ENCODE measurements around the gene NOD2.

The NOD2 gene

GRCh38 chr16:50681021-50681885, 12.2 kb upstream of the NOD2 start, which contains the start of gene SNX20:
SNX20 (minus strand) TSS chr16:50681312; CDS start chr16:50677526, 3,786 bp downstream.
- TF ChIP-seq, protein P1, sequence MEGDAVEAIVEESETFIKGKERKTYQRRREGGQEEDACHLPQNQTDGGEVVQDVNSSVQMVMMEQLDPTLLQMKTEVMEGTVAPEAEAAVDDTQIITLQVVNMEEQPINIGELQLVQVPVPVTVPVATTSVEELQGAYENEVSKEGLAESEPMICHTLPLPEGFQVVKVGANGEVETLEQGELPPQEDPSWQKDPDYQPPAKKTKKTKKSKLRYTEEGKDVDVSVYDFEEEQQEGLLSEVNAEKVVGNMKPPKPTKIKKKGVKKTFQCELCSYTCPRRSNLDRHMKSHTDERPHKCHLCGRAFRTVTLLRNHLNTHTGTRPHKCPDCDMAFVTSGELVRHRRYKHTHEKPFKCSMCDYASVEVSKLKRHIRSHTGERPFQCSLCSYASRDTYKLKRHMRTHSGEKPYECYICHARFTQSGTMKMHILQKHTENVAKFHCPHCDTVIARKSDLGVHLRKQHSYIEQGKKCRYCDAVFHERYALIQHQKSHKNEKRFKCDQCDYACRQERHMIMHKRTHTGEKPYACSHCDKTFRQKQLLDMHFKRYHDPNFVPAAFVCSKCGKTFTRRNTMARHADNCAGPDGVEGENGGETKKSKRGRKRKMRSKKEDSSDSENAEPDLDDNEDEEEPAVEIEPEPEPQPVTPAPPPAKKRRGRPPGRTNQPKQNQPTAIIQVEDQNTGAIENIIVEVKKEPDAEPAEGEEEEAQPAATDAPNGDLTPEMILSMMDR (IDR thresholded peaks at IDR 0.05; ENCODE audit: borderline replicate concordance, control extremely low read depth, extremely low read depth, insufficient read depth, missing control alignments) = no peak
- in situ Hi-C loops (cut with MboI; ENCODE audit: low sequenced_read_pairs, unreplicated experiment) = no loop called here
- peak; percentile 74 for DNase-seq (ENCODE audit: low spot score)

GRCh38 chr16:50683689-50684374, 9.6 kb upstream of the NOD2 start:
- TF ChIP-seq, protein P1 (IDR thresholded peaks at IDR 0.05; ENCODE audit: borderline replicate concordance, control extremely low read depth, extremely low read depth, insufficient read depth, missing control alignments) = no peak
- in situ Hi-C loops (cut with MboI; ENCODE audit: low sequenced_read_pairs, unreplicated experiment) = no loop called here
- DNase-seq (ENCODE audit: low spot score) = peak; percentile 80

DNA sequence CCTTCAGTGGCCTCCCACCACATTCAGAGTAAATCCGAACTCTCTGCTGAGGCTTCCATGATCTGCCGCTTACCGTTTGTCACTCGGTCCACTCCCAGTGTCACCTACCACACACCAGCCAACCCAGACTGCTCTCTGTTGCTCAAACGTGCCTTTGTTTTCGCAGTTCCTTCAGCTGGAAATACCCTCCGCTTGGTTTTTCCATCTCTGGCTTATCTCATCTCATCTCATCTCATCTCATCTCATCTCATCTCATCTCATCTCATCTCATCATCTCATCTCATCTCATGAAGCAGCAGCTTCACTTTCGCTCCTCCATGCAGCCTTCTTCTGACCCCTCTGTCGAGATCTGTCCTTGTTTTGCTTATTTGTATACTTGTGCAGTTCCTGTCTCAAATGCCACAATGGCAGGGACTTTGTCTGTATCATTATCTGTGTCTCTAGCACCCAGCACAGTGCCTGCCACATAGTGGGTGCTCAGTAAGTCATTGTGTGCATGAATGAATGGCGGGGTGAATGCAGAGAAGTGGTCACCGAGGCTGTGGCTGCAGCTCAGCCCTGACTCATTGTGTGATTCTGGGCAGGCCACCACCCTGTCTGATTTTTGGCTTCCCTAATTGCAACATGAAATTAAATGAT, 8.5 kb upstream of the NOD2 start:
- TF ChIP-seq, protein P1 (IDR thresholded peaks at IDR 0.05; ENCODE audit: borderline replicate concordance, control extremely low read depth, extremely low read depth, insufficient read depth, missing control alignments) = no peak
- DNase-seq (ENCODE audit: low spot score) = peak; percentile 45
- in situ Hi-C loops (cut with MboI; ENCODE audit: low sequenced_read_pairs, unreplicated experiment) = no loop called here

DNA sequence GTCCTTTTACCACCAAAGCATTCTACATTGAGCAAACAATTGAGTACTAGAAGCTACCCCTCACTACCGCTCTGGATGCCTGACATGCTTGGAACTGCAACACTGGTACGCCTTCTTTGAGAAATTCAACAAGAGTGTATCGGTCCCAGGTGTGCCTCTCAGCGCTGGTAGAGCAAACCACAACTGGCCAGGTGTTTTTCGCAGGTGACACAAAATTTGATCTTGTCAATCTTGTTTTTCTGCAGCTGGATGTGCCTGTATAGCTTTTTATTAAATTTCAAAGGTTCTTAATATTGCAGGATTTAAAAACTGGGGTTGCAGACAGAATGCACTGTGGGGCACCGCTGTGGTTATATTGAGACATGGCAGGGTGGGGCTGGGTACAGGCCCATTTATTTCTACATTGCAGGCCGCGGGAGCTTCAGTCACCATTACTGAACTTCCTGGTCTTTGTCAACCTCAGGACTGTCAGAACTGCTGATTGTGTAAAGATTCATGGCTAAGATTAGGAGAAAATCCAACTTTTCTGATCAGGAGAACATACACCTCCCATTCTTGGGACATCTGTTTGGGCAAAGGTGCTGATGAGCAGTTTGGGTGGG, 7.8 kb upstream of the NOD2 start:
- DNase-seq (ENCODE audit: low spot score) = no peak
- TF ChIP-seq, protein P1 (IDR thresholded peaks at IDR 0.05; ENCODE audit: borderline replicate concordance, control extremely low read depth, extremely low read depth, insufficient read depth, missing control alignments) = no peak
- in situ Hi-C loops (cut with MboI; ENCODE audit: low sequenced_read_pairs, unreplicated experiment) = no loop called here

- DNase-seq (ENCODE audit: low spot score) = no peak
- in situ Hi-C loops (cut with MboI; ENCODE audit: low sequenced_read_pairs, unreplicated experiment) = no loop called here
- TF ChIP-seq, protein P1 (IDR thresholded peaks at IDR 0.05; ENCODE audit: borderline replicate concordance, control extremely low read depth, extremely low read depth, insufficient read depth, missing control alignments) = no peak
Measured at GRCh38 chr16:50688083-50688482, 5.3 kb upstream of the NOD2 start.

DNA sequence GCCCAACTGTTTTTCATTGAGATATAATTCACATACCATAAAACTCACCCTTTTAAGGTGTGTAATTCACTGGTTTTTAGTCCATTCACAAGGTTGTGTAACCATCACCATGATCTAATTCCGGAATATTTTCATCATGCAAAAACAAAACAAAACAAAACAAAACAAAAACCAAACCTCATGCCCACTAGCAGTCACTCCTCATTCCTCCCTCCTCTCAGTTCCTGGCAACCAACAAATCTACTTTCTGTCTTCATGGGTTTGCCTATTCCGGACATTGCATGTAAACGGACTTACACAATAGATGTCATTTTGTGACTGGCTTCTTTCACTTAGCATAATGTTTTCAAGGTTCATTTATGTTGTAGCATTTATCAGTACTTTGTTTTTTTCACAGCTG, 4.5 kb upstream of the NOD2 start:
- DNase-seq (ENCODE audit: low spot score) = no peak
- TF ChIP-seq, protein P1 (IDR thresholded peaks at IDR 0.05; ENCODE audit: borderline replicate concordance, control extremely low read depth, extremely low read depth, insufficient read depth, missing control alignments) = no peak
- in situ Hi-C loops (cut with MboI; ENCODE audit: low sequenced_read_pairs, unreplicated experiment) = no loop called here

Measured in GM13976 (cell line).